IPS-20b (cell line): ENCODE measurements around the gene MSRB3.
"Not testable (repeated sequence)": the region's sequence is repeated elsewhere in the genome, so short reads cannot be mapped to it uniquely, and the experiment has no call there.

Source experiments
- H3K27ac ChIP-seq: one replicate; pipeline ENCODE4 v1.5.1; 2013; ENCODE audit warnings: low read length
- H3K27me3 ChIP-seq: 2 replicates; pipeline ENCODE4 v1.6.1; 2013; ENCODE audit warnings: mild to moderate bottlenecking, low read length, inconsistent platforms; ENCODE audit not compliant: insufficient read depth
- H3K36me3 ChIP-seq: 2 replicates; pipeline ENCODE4 v1.6.1; 2013; ENCODE audit warnings: low read depth, mild to moderate bottlenecking, inconsistent platforms, low read length, moderate library complexity; ENCODE audit not compliant: insufficient read depth
- H3K4me1 ChIP-seq: 2 replicates; pipeline ENCODE4 v1.6.1; 2013; ENCODE audit warnings: mild to moderate bottlenecking, control low read depth, inconsistent platforms, low read length, moderate library complexity; ENCODE audit not compliant: insufficient read depth
- H3K4me3 ChIP-seq: 2 replicates; pipeline ENCODE4 v1.5.1; 2013; ENCODE audit warnings: mild to moderate bottlenecking, low read length, inconsistent platforms
- H3K9ac ChIP-seq: 2 replicates; pipeline ENCODE4 v1.6.1; 2013; ENCODE audit warnings: low read depth, mild to moderate bottlenecking, inconsistent platforms, low read length, moderate library complexity
- H3K9me3 ChIP-seq: 2 replicates; pipeline ENCODE4 v1.6.1; 2013; ENCODE audit warnings: mild to moderate bottlenecking, low read depth, low read length, inconsistent platforms; ENCODE audit not compliant: insufficient read depth

MSRB3 gene

DNA sequence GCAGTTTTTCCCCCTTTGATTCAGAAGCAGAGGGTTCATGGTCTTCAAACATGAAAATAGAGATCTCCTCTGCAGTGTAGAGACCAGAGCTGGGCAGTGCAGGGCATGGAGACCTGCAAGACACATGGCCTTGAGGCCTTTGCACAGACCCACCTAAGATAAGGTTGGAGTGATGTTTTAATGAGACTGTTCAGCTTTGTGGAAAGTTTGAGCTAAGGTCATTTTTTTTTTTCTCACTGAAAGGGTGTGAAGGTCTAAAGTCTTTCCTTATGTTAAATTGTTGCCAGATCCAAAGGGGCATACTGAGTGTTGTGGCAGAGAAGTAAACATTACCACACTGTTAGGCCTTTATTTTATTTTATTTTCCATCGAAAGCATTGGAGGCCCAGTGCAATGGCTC, 185.1 kb downstream of the MSRB3 start:
- H3K9ac ChIP-seq: no peak overlapping the region
- no peaks in the 10 kb centered on the region; the same call in 1 of the 2 replicates for H3K4me1 ChIP-seq
- no peak overlapping the region for H3K4me3 ChIP-seq
- no peaks in the 10 kb centered on the region for H3K9me3 ChIP-seq
- H3K36me3 ChIP-seq: no peaks in the 10 kb centered on the region
- no peaks in the 10 kb centered on the region for H3K27me3 ChIP-seq
- H3K27ac ChIP-seq: no peak overlapping the region

GRCh38 chr12:65464930-65465329, 186.4 kb downstream of the MSRB3 start:
- Histone ChIP-seq H3K9ac (no peak overlapping the region), H3K27ac (no peak overlapping the region), H3K4me1 (no peaks in the 10 kb centered on the region; the same call in 1 of the 2 replicates), H3K9me3 (no peaks in the 10 kb centered on the region), H3K4me3 (no peak overlapping the region), H3K36me3 (no peaks in the 10 kb centered on the region), H3K27me3 (no peaks in the 10 kb centered on the region)

GRCh38 chr12:65465766-65466547, 187.5 kb downstream of the MSRB3 start:
- Histone ChIP-seq H3K9me3 (no peaks in the 10 kb centered on the region), H3K9ac (no peak overlapping the region), H3K4me1 (no peaks in the 10 kb centered on the region), H3K27ac (no peak overlapping the region), H3K27me3 (no peaks in the 10 kb centered on the region), H3K4me3 (no peak overlapping the region), H3K36me3 (no peaks in the 10 kb centered on the region)

GRCh38 chr12:65466911-65467310, 188.4 kb downstream of the MSRB3 start:
- no peak overlapping the region for H3K27ac ChIP-seq
- no peaks in the 10 kb centered on the region for H3K4me1 ChIP-seq
- H3K36me3 ChIP-seq: no peaks in the 10 kb centered on the region
- no peaks in the 10 kb centered on the region for H3K27me3 ChIP-seq
- no peaks in the 10 kb centered on the region for H3K9me3 ChIP-seq
- H3K9ac ChIP-seq: no peak overlapping the region
- no peak overlapping the region for H3K4me3 ChIP-seq

- H3K27ac ChIP-seq: no peak overlapping the region
Observed at GRCh38 chr12:65470256-65470655, 191.8 kb downstream of the MSRB3 start.

DNA sequence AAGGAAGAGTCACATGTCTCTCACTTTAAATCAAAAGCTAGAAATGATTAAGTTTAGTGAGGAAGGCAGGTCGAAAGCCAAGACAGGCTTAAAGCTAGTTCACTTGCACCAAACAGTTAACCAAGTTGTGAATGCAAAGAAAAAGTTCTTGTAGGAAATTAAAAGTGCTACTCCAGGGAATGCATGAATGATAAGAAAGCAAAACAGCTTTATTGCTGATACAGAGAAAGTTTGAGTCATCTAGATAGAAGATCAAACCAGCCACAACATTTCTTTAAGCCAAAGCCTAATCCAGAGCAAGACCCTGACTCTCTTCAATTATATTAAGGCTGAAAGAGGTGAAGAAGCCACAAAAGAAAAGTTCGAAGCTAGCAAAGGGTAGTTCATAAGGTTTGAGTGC, 193.6 kb downstream of the MSRB3 start:
- Histone ChIP-seq H3K9ac (no peak overlapping the region), H3K27me3 (no peaks in the 10 kb centered on the region), H3K4me1 (no peaks in the 10 kb centered on the region), H3K27ac (no peak overlapping the region), H3K36me3 (no peaks in the 10 kb centered on the region), H3K4me3 (no peak overlapping the region), H3K9me3 (no peaks in the 10 kb centered on the region)

More at GRCh38 chr12:65470256-65470655, 191.8 kb downstream of the MSRB3 start:
- no peak overlapping the region for H3K9ac ChIP-seq
- no peak overlapping the region for H3K4me3 ChIP-seq
- H3K9me3 ChIP-seq: no peaks in the 10 kb centered on the region
- H3K27me3 ChIP-seq: no peaks in the 10 kb centered on the region
- no peaks in the 10 kb centered on the region for H3K36me3 ChIP-seq
- H3K4me1 ChIP-seq: no peaks in the 10 kb centered on the region

- Histone ChIP-seq H3K4me3 (no peak overlapping the region), H3K27ac (no peak overlapping the region), H3K36me3 (no peaks in the 10 kb centered on the region), H3K27me3 (no peaks in the 10 kb centered on the region), H3K9ac (no peak overlapping the region), H3K4me1 (no peaks in the 10 kb centered on the region), H3K9me3 (no peaks in the 10 kb centered on the region)
Observed at GRCh38 chr12:65474831-65475230, 196.3 kb downstream of the MSRB3 start.

DNA sequence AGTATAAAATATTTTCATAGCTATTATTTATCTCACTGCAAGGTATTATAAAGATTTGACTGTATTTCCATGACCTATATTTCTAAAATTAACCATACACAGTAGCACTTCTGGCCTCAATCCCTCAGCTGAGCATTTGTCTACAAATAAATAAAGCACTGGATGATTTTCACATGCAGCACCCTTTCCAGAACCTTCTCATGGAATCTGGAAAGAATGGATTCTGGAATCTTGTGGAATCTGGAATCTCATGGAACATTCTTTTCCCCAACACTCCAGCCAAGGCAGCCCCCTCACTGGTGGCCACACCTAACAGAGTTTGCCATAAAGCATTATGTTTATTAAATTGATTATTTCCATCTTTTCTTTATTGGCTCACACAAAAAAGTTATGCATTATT, 199.2 kb downstream of the MSRB3 start:
- Histone ChIP-seq H3K36me3 (no peaks in the 10 kb centered on the region), H3K9ac (no peak overlapping the region), H3K4me1 (no peaks in the 10 kb centered on the region), H3K9me3 (peaks cover 5% of the 10 kb centered on the region), H3K27ac (no peak overlapping the region), H3K4me3 (no peak overlapping the region), H3K27me3 (no peaks in the 10 kb centered on the region)

- H3K9ac ChIP-seq, H3K27me3 ChIP-seq: not testable (repeated sequence)
Observed at GRCh38 chr12:65483891-65484516, 205.5 kb downstream of the MSRB3 start.

GRCh38 chr12:65488197-65488596, 209.7 kb downstream of the MSRB3 start:
- Histone ChIP-seq H3K4me3 (no peak overlapping the region), H3K4me1 (no peaks in the 10 kb centered on the region), H3K9ac (no peak overlapping the region), H3K36me3 (no peaks in the 10 kb centered on the region), H3K9me3 (peaks cover 22% of the 10 kb centered on the region; the same call in 1 of the 2 replicates), H3K27me3 (no peaks in the 10 kb centered on the region), H3K27ac (no peak overlapping the region)

More at GRCh38 chr12:65483891-65484516, 205.5 kb downstream of the MSRB3 start:
- H3K4me3 ChIP-seq, H3K36me3 ChIP-seq, H3K4me1 ChIP-seq, H3K27ac ChIP-seq: not testable (repeated sequence)
- H3K9me3 ChIP-seq: peaks cover 32% of the 10 kb centered on the region

DNA sequence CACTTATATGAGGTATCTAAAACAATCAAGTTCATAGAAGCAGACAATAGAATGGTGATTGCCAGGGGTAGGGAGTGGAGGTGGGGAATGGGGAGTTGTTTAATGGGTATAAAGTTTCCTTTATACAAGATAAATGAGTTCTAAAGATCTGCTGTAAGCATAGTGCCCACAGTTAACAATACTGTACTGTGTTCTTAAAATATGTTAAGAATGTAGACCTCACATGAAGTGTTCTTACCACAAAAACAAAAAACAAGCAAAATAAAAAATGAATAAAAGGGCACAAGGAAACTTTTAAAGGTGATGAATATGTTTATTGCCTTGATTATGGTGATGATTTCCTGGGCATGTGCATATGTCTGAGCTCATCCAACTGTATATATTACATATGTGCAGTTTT, 211.8 kb downstream of the MSRB3 start:
- Histone ChIP-seq H3K4me3 (no peak overlapping the region), H3K36me3 (no peaks in the 10 kb centered on the region), H3K9ac (no peak overlapping the region), H3K9me3 (peaks cover 3% of the 10 kb centered on the region; the same call in 1 of the 2 replicates), H3K27me3 (no peaks in the 10 kb centered on the region), H3K4me1 (0 out of 2 replicates have a peak, but pooled peaks cover 4% of the 10 kb centered on the region), H3K27ac (no peak overlapping the region)
